Uterus (tissue), 2 donors: ENCODE results near the gene KLK2.

Source experiments
- POLR2A ChIP-seq, 2 donors: fragments of 450-650 bp; IDR thresholded peaks; one replicate each; pipeline ENCODE4 v1.6.1; 2016; ENCODE audit warnings: antibody characterized with exemption in 2 of 2, mild to moderate bottlenecking in 1 of 2, moderate library complexity in 1 of 2
- TF ChIP-seq, protein P1 (sequence below), 4 experiments: fragments of 200-600 bp in 2 of 4; fragments of 450-650 bp in 2 of 4; sonication (generic) in 2 of 4; IDR thresholded peaks; one replicate each; pipeline ENCODE4 v1.5.1; 2016 to 2019; ENCODE audit warnings: antibody characterized with exemption in 4 of 4, mild to moderate bottlenecking in 2 of 4, moderate library complexity in 1 of 4

DNA sequence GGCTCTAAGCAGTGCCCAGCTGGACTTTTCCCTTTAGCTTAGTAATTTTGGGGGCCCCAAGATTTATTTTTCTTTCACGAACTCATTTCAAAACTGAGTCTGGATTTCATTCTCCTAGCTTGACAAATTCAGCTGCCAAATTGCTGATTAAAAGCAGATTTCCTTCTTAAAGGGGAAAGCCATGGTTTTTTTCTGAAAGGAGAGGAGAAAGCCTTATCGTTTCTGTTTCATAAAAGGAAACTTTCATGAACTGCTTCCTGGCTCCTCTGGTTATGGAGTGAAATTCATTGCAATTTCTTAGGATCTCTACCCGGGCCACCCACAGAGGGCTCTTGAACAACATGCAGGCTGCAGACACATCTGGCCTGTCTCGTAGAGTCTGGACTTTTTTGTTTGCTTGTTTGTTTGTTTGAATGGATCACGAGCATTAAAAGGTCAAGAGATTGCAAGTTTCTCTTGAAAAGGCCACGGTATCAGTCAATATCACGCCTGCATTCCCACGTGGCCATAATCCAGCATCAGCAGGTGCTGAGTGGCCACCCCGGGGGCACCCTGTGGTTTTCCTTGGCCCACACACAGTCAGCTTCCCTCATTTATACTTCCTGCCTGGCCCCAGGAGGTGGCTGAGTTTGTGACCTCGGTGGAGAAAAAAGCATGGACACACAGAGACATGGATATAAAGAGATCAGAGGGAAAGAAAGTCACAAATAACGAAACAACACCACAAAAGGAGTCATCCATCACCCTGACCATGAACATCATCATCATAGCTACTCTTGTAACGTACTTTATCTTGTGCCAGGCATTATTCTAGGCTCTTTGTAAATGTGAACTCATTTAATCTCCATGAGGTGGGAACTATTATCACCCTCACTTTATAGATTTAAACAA lies 48.4 kb downstream of the KLK2 start:
- TF ChIP-seq, protein P1, sequence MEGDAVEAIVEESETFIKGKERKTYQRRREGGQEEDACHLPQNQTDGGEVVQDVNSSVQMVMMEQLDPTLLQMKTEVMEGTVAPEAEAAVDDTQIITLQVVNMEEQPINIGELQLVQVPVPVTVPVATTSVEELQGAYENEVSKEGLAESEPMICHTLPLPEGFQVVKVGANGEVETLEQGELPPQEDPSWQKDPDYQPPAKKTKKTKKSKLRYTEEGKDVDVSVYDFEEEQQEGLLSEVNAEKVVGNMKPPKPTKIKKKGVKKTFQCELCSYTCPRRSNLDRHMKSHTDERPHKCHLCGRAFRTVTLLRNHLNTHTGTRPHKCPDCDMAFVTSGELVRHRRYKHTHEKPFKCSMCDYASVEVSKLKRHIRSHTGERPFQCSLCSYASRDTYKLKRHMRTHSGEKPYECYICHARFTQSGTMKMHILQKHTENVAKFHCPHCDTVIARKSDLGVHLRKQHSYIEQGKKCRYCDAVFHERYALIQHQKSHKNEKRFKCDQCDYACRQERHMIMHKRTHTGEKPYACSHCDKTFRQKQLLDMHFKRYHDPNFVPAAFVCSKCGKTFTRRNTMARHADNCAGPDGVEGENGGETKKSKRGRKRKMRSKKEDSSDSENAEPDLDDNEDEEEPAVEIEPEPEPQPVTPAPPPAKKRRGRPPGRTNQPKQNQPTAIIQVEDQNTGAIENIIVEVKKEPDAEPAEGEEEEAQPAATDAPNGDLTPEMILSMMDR (IDR thresholded peaks at IDR 0.05) = no peak
- no peak for TF ChIP-seq POLR2A (IDR thresholded peaks at IDR 0.05)
